Glomerular endothelial cell (primary cell): ENCODE results near the gene CAMTA1. TPM values are rescaled to one million over a fixed set of nuclear protein-coding genes. Genes with fewer than 3 reads are reported as not detected.

Experiments
- DNase-seq: peaks from one replicate; pipeline ENCODE4 v3.0.0-alpha.2; 2011; ENCODE audit warnings: low read depth, low spot score; ENCODE audit errors: extremely low read depth
- total RNA-seq: library from RNA; depleted of rRNA; stranded (reverse); fragments of >200 nt; gene quantifications from 2 replicates; pipeline ENCODE4 v1.2.3, GENCODE V29; 2015

The CAMTA1 gene
- total RNA-seq, 1 donor from 2014 or later: 111 TPM

- no peak for DNase-seq
Observed at GRCh38 chr1:7050751-7051665, 265.8 kb downstream of the CAMTA1 start.

GRCh38 chr1:7052701-7053100 is 267.4 kb downstream of the CAMTA1 start:
- no peak for DNase-seq

GRCh38 chr1:7060745-7061144 is 275.5 kb downstream of the CAMTA1 start:
- no peak for DNase-seq

- DNase-seq: no peak
Observed at GRCh38 chr1:7062346-7063061, 277.2 kb downstream of the CAMTA1 start.

- DNase-seq: no peak
Observed at GRCh38 chr1:7063981-7064380, 278.7 kb downstream of the CAMTA1 start.

- no peak for DNase-seq
Observed at GRCh38 chr1:7068552-7068951, 283.3 kb downstream of the CAMTA1 start.

- DNase-seq: no peak
Observed at GRCh38 chr1:7069931-7070330, 284.7 kb downstream of the CAMTA1 start.

- peak; percentile 10 for DNase-seq
Observed at GRCh38 chr1:7070389-7071029, 285.3 kb downstream of the CAMTA1 start.

- DNase-seq: no peak
Observed at GRCh38 chr1:7076117-7076516, 290.9 kb downstream of the CAMTA1 start.

- DNase-seq: no peak
Observed at GRCh38 chr1:7076572-7076971, 291.3 kb downstream of the CAMTA1 start.

GRCh38 chr1:7077136-7077535 is 291.9 kb downstream of the CAMTA1 start:
- DNase-seq: no peak

GRCh38 chr1:7077970-7078369 is 292.7 kb downstream of the CAMTA1 start:
- DNase-seq: no peak

- DNase-seq: no peak
Observed at GRCh38 chr1:7079637-7080036, 294.4 kb downstream of the CAMTA1 start.

GRCh38 chr1:7084232-7084894 is 299.1 kb downstream of the CAMTA1 start:
- DNase-seq: no peak

- DNase-seq: no peak
Observed at GRCh38 chr1:7085521-7085920, 300.3 kb downstream of the CAMTA1 start.

GRCh38 chr1:7086106-7086505 is 300.9 kb downstream of the CAMTA1 start:
- no peak for DNase-seq

GRCh38 chr1:7087888-7088287 is 302.6 kb downstream of the CAMTA1 start:
- no peak for DNase-seq

- no peak for DNase-seq
Observed at GRCh38 chr1:7089497-7089896, 304.2 kb downstream of the CAMTA1 start.

- DNase-seq: no peak
Observed at GRCh38 chr1:7093297-7093696, 308.0 kb downstream of the CAMTA1 start.

GRCh38 chr1:7094086-7094485 is 308.8 kb downstream of the CAMTA1 start:
- DNase-seq: no peak

GRCh38 chr1:7094509-7094908 is 309.3 kb downstream of the CAMTA1 start:
- DNase-seq: no peak
